Raji (cell line): ENCODE measurements around the gene TFEB.

Experiments used
- POLR2A ChIP-seq: IDR thresholded peaks from 2 replicates; pipeline ENCODE4 v1.6.1; 2011; ENCODE audit warnings: low read depth, low read length, control low read depth; ENCODE audit not compliant: insufficient read depth

TFEB gene

GRCh38 chr6:41735427-41736185 lies at the start of gene TFEB:
TSS of gene TFEB (minus strand) at chr6:41735608. CDS start at chr6:41691213, 44,395 bp downstream.
- TF ChIP-seq POLR2A = no peak; the same call in 1 of the 2 replicates

- TF ChIP-seq POLR2A = no peak
Observed at GRCh38 chr6:41784581-41785171, 49.3 kb upstream of the TFEB start.

GRCh38 chr6:41783106-41783780 lies 47.8 kb upstream of the TFEB start:
- no peak for TF ChIP-seq POLR2A

- no peak for TF ChIP-seq POLR2A
Observed at GRCh38 chr6:41781366-41781730, 45.9 kb upstream of the TFEB start.

- no peak for TF ChIP-seq POLR2A
Observed at GRCh38 chr6:41780551-41781365, 45.4 kb upstream of the TFEB start, which contains the start of gene PRICKLE4. TSS of gene PRICKLE4 (plus strand) at chr6:41780782. CDS start at chr6:41783474, 2,692 bp downstream.

GRCh38 chr6:41779788-41780550 lies 44.6 kb upstream of the TFEB start, which contains the start of gene FRS3:
TSS of gene FRS3 (minus strand) at chr6:41779900. CDS start at chr6:41776987, 2,913 bp downstream.
- TF ChIP-seq POLR2A = peak; percentile 50

DNA sequence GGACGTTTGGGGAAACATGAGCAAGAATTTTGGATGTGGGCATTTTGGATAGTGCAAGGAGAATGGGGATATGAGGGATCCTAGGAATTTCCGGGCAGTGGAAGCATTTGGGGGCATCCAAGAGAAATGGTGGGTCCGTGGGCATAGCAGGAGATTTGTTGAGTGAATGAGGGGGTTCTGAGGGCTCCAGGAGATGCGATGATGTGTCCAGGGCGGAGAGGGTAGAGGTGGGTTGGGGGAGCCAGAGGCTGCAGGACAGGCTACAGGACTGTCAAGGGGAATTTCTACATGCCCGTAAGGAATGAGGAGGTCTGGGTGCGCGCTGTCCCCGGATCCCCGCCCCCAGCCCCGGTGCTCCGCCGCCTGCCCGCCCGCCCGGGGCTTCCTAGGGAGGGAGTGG lies 43.9 kb upstream of the TFEB start:
- no peak for TF ChIP-seq POLR2A

DNA sequence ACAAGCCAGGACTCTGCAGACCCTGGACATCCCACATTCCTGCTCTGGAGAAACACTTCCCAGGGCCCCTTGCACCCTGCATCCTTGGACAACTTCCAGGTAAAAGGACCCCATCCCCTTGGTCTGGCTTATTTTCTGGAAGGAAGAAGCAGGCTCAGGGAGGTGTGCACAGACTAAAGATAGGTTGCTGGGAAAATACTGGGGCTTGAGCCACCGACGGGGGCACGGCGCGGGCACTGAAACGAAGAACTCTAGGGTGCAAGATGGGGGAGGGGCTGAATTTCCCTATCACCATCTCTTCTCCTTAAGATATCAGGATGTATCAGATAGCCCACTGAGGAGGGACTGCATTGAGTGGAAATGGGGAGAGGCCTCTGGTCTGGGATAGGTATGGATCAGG lies 43.5 kb upstream of the TFEB start:
- TF ChIP-seq POLR2A = no peak

- TF ChIP-seq POLR2A = no peak
Observed at GRCh38 chr6:41777551-41778285, 42.3 kb upstream of the TFEB start.

GRCh38 chr6:41775293-41775882 lies 40.0 kb upstream of the TFEB start:
- no peak for TF ChIP-seq POLR2A

DNA sequence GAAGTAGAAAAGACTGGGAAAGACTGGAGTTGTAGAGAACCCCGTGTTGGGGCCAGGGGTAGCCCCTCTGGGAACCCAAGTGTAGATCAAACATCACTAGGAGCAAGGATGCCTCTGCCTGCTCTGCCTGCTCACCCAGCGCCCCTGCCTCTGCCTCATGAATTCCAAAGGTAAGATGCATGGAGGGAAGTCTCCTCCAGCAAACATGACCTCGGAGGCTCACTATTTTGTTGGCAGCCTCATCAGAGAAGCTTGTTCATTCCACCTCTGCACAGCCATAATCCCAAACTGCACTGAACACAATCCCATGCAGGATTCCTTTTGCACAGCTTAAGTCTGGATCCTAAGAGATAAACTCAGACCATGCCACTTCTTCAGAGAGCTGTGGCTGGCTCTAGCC lies 39.4 kb upstream of the TFEB start:
- no peak for TF ChIP-seq POLR2A

DNA sequence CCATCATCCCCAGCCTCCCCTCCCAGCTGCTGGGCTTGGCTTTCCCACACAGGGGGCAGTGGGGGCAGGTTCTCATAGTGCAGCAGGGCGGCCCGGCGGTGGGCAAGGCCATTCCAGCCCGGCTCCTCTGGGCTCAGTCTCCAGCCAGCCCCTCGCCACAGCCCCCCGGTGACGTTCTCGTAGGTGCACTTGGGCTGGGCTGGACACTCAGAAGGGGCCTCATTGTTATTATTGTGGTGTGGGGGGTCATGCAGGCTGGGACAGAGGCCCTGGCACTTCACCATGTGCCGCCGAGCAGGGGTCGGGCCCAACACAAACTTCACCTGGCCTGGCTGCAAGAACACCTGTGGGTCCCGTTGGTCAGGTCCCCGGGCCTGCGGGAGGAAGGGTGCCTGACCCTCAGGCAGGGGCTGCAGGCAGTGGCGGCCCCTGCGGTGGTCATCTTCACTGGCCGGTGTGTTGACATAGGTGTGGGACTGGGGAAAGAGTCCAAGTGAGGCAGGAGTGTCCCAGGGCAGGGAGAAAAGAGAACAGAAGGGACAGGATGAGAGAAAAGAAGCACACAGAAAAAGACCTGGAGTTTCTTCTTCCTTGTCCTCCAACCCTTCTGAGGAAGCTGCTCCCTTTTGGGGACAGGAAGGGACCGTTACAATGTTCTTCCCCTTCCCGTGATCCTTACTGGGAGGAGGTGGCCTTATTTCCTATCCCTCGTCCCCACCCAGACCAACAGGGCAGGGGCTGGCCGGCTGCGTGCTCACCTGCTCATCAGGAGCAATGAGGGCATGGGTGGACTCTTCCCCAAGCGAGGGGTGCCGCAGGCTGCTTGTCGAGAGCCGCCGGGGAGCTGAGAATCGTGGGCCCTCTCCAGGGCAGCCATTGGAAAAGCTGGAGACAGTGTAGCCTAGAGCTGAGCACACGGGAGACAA lies 35.9 kb upstream of the TFEB start:
- TF ChIP-seq POLR2A = no peak
